ENCODE measurements around the gene NADK.

The NADK gene

DNA sequence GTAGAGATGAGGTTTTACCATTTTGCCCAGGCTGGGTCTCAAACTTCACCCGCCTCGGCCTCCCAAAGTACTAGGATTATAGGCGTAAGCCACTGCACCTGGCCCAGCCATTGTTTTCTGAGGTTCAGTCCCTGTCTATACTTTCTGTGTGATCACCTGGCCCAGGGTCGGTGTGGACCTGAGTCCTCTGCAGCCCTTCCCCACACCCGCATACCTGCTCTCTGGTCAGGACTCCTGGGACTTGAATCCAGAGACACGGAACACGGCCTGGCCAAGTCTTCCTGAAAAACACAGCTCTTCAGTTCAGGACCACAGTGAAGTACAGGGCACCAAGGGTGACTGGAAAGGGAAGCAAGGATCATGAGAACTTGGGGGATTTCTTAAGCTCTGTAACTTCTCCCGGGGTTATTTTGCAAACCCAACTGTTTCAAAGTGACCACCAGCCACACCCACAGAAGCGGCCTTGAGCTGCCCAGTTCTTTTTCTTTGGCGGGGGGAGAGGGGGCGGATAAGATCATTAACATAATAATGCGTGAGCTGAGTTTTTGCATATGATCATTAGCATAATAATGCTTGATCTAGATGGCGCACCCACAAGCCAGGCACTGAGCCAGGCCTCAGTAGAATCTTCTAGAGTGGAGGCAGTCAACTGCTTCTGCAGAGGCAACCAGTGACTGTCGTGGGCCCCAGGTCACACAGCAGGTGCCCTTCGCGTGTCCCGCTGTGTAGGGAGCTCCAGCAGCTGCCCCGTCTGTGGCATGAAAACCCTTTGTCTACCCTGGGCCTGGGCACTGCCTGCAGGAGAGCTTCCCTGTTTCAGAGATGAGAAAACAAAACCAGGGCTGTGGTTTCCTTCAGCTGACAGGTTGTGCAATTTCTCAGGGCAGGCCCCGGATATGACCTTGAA lies 1.7 kb upstream of the NADK start:
- Histone ChIP-seq H4K91ac (ENCODE audit: low read depth, low read length, poor library complexity) (no peak overlapping the region), H3K18ac (ENCODE audit: low read length) (peak overlapping the region; percentile 18), H3K4me3 (ENCODE audit: low read length in 2 of 2) (no peak overlapping the region), H3K14ac (ENCODE audit: low read length) (no peak overlapping the region), H3K36me3 (replicated peaks in 1 of 2; ENCODE audit: control insufficient read depth in 2 of 2, insufficient read depth in 2 of 2, low read length in 2 of 2) (peaks cover 4 to 10% of the 10 kb centered on the region in 2 donors), H2AFZ (ENCODE audit: low read length) (no peak overlapping the region), H3K27ac (replicated peaks; ENCODE audit: low read length) (no peak overlapping the region), H2BK5ac (ENCODE audit: low read length) (peak overlapping the region; percentile 14), H3K4ac (ENCODE audit: low read length) (no peak overlapping the region), H2BK15ac (ENCODE audit: low read length) (no peak overlapping the region), H3K79me1 (ENCODE audit: low read depth, low read length) (peaks cover 3% of the 10 kb centered on the region), H3K9me3 (replicated peaks in 1 of 2; ENCODE audit: control insufficient read depth in 2 of 2, insufficient read depth in 1 of 2, low read depth in 1 of 2, low read length in 2 of 2) (no peaks in the 10 kb centered on the region), H3K27me3 (ENCODE audit: control insufficient read depth in 3 of 3, insufficient read depth in 3 of 3, low read depth in 1 of 3, low read length in 3 of 3) (peaks cover 0 to 10% (median 0%) of the 10 kb centered on the region in 3 experiments), H3K9ac (ENCODE audit: low read depth, low read length, poor library complexity) (no peak overlapping the region), H3K23ac (ENCODE audit: low read depth, low read length, poor library complexity) (peak overlapping the region; percentile 50), H3K4me1 (ENCODE audit: control insufficient read depth in 2 of 2, insufficient read depth in 1 of 2, low read depth in 1 of 2, low read length in 2 of 2) (peaks cover 23 to 25% of the 10 kb centered on the region in 2 donors), H3K4me2 (ENCODE audit: insufficient read depth, low read length, poor library complexity, severe bottlenecking) (no peak overlapping the region), H2BK120ac (ENCODE audit: low read depth, low read length) (no peak overlapping the region), H2AK5ac (ENCODE audit: low read depth, low read length) (peak overlapping the region; percentile 83), H4K8ac (ENCODE audit: low read depth, low read length) (no peak overlapping the region), H2BK12ac (ENCODE audit: low read length) (no peak overlapping the region)
- no peak for DNase-seq (ENCODE audit: low spot score)
- no CpG with 5 or more reads among the region's 19 CpGs for WGBS, 2 donors (ENCODE audit: extremely low coverage in 2 of 2, insufficient read length in 2 of 2, insufficient replicate concordance in 1 of 2)

DNA sequence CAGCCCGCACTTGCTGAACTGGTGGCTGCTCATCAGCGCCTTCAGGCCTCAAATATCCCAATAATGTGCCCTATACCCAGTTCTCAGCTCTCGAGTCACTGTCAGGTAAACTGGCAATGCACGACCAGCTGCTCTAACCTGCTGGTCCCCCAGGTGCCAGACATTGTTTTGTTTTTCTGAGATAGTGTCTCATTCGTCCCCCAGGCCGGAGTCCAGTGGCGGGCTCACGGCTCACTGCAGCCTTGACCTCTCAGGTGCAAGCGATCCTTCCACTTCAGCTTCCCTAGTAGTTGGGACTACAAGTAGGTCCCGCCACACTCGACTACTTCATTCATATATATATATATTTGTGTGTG lies 1.0 kb upstream of the NADK start:
- peaks cover 23 to 25% of the 10 kb centered on the region in 2 donors for H3K4me1 ChIP-seq (ENCODE audit: control insufficient read depth in 2 of 2, insufficient read depth in 1 of 2, low read depth in 1 of 2, low read length in 2 of 2)
- H3K4ac ChIP-seq (ENCODE audit: low read length) = no peak overlapping the region
- H3K18ac ChIP-seq (ENCODE audit: low read length) = peak overlapping the region; percentile 96
- peak overlapping the region; percentile 50 for H3K23ac ChIP-seq (ENCODE audit: low read depth, low read length, poor library complexity)
- no peaks in the 10 kb centered on the region for H3K9me3 ChIP-seq (replicated peaks in 1 of 2; ENCODE audit: control insufficient read depth in 2 of 2, insufficient read depth in 1 of 2, low read depth in 1 of 2, low read length in 2 of 2)
- peaks cover 0 to 7% of the 10 kb centered on the region in 2 donors for H3K36me3 ChIP-seq (replicated peaks in 1 of 2; ENCODE audit: control insufficient read depth in 2 of 2, insufficient read depth in 2 of 2, low read length in 2 of 2)
- peak overlapping the region; percentile 4 for H4K8ac ChIP-seq (ENCODE audit: low read depth, low read length)
- H3K4me2 ChIP-seq (ENCODE audit: insufficient read depth, low read length, poor library complexity, severe bottlenecking) = peak overlapping the region; percentile 91
- no peak overlapping the region for H2BK120ac ChIP-seq (ENCODE audit: low read depth, low read length)
- peaks cover 5% of the 10 kb centered on the region for H3K79me1 ChIP-seq (ENCODE audit: low read depth, low read length)
- H2BK5ac ChIP-seq (ENCODE audit: low read length) = no peak overlapping the region
- H2BK12ac ChIP-seq (ENCODE audit: low read length) = no peak overlapping the region
- WGBS, 2 donors (ENCODE audit: extremely low coverage in 2 of 2, insufficient read length in 2 of 2, insufficient replicate concordance in 1 of 2) = no CpG with 5 or more reads among the region's 11 CpGs
- H2BK15ac ChIP-seq (ENCODE audit: low read length) = peak overlapping the region; percentile 98
- no peak overlapping the region for H3K9ac ChIP-seq (ENCODE audit: low read depth, low read length, poor library complexity)
- no peak overlapping the region for H2AFZ ChIP-seq (ENCODE audit: low read length)
- no peak overlapping the region for H4K91ac ChIP-seq (ENCODE audit: low read depth, low read length, poor library complexity)
- no peak overlapping the region for H3K4me3 ChIP-seq (ENCODE audit: low read length in 2 of 2)
- no peak overlapping the region for H3K14ac ChIP-seq (ENCODE audit: low read length)
- peaks cover 0 to 10% (median 0%) of the 10 kb centered on the region in 3 experiments for H3K27me3 ChIP-seq (ENCODE audit: control insufficient read depth in 3 of 3, insufficient read depth in 3 of 3, low read depth in 1 of 3, low read length in 3 of 3)
- no peak overlapping the region for H3K27ac ChIP-seq (replicated peaks; ENCODE audit: low read length)
- H2AK5ac ChIP-seq (ENCODE audit: low read depth, low read length) = peak overlapping the region; percentile 93
- DNase-seq (ENCODE audit: low spot score) = no peak

DNA sequence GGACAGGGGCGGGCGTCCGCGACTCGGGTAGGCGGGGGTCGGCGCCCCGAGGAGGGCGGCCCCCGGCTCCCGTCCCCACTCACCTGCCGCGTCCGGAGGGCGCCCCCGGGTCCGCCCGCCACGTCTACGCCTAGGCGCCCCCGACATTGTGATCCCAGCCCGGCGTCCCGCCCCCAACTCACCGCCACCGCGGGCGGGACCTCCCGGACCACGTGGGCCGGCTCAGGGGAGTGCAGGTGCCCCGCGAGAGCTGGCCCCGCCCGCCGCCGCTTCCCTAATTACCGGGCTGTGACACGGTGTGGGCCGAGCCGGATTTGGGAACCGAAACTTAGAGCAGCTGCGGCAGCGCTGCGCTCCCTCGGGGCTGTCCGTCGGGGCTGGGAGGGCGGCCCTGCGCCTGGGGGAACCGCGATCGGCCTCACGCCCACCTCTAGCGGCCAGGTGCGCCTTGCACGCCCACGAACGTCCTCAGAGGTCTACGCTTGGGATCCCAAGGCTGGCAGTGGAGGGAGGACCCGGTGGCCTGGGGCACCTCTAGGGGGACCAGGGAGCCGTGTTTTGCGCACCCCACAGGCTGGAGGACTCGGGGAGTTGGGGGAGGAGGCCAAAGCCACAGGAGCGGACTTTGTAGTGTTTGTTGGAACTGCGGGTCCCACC lies 521 bp upstream of the NADK start:
- Histone ChIP-seq H2AK5ac (ENCODE audit: low read depth, low read length) (peak overlapping the region; percentile 93), H3K27me3 (ENCODE audit: control insufficient read depth in 3 of 3, insufficient read depth in 3 of 3, low read depth in 1 of 3, low read length in 3 of 3) (peaks cover 0 to 10% (median 0%) of the 10 kb centered on the region in 3 experiments), H3K36me3 (replicated peaks in 1 of 2; ENCODE audit: control insufficient read depth in 2 of 2, insufficient read depth in 2 of 2, low read length in 2 of 2) (peaks cover 0 to 8% of the 10 kb centered on the region in 2 donors), H3K27ac (replicated peaks; ENCODE audit: low read length) (no peak overlapping the region), H2BK120ac (ENCODE audit: low read depth, low read length) (no peak overlapping the region), H2AFZ (ENCODE audit: low read length) (peak overlapping the region; percentile 88), H2BK15ac (ENCODE audit: low read length) (peak overlapping the region; percentile 98), H3K4me3 (ENCODE audit: low read length in 2 of 2) (peak overlapping the region; percentile 96 to 98), H4K8ac (ENCODE audit: low read depth, low read length) (peak overlapping the region; percentile 31), H3K9ac (ENCODE audit: low read depth, low read length, poor library complexity) (peak overlapping the region; percentile 83), H3K9me3 (replicated peaks in 1 of 2; ENCODE audit: control insufficient read depth in 2 of 2, insufficient read depth in 1 of 2, low read depth in 1 of 2, low read length in 2 of 2) (no peaks in the 10 kb centered on the region), H4K91ac (ENCODE audit: low read depth, low read length, poor library complexity) (no peak overlapping the region), H3K18ac (ENCODE audit: low read length) (peak overlapping the region; percentile 96), H2BK12ac (ENCODE audit: low read length) (no peak overlapping the region), H3K4ac (ENCODE audit: low read length) (no peak overlapping the region), H3K79me1 (ENCODE audit: low read depth, low read length) (peaks cover 6% of the 10 kb centered on the region), H3K4me2 (ENCODE audit: insufficient read depth, low read length, poor library complexity, severe bottlenecking) (peak overlapping the region; percentile 91), H3K23ac (ENCODE audit: low read depth, low read length, poor library complexity) (peak overlapping the region; percentile 50), H2BK5ac (ENCODE audit: low read length) (peak overlapping the region; percentile 27), H3K4me1 (ENCODE audit: control insufficient read depth in 2 of 2, insufficient read depth in 1 of 2, low read depth in 1 of 2, low read length in 2 of 2) (peaks cover 23 to 25% of the 10 kb centered on the region in 2 donors), H3K14ac (ENCODE audit: low read length) (peak overlapping the region; percentile 91)
- DNase-seq (ENCODE audit: low spot score) = peak; percentile 41
- no CpG with 5 or more reads among the region's 68 CpGs for WGBS, 2 donors (ENCODE audit: extremely low coverage in 2 of 2, insufficient read length in 2 of 2, insufficient replicate concordance in 1 of 2)

DNA sequence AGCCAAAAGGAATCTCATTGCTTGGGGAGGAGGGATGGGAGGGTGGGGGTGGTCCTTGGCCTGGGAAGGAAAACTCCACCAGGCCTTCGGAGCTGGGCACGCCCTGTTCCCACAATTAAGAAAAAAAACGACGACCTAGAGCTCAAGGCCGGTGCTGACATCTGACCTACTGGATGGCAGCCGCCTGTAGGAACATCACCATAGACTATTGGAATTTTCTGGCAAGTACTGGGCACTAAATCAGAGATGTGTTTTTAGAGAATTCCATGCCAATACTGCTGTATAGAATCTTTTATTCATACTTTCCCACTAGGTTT lies 729 bp downstream of the NADK start:
- no peak overlapping the region for H2BK15ac ChIP-seq (ENCODE audit: low read length)

More for the DNA sequence above, 729 bp downstream of the NADK start:
- Histone ChIP-seq H2BK120ac (ENCODE audit: low read depth, low read length) (no peak overlapping the region), H3K4me2 (ENCODE audit: insufficient read depth, low read length, poor library complexity, severe bottlenecking) (peak overlapping the region; percentile 91), H3K27ac (replicated peaks; ENCODE audit: low read length) (no peak overlapping the region), H3K18ac (ENCODE audit: low read length) (peak overlapping the region; percentile 68), H4K91ac (ENCODE audit: low read depth, low read length, poor library complexity) (no peak overlapping the region), H2AK5ac (ENCODE audit: low read depth, low read length) (no peak overlapping the region), H3K4me1 (ENCODE audit: control insufficient read depth in 2 of 2, insufficient read depth in 1 of 2, low read depth in 1 of 2, low read length in 2 of 2) (peaks cover 19 to 23% of the 10 kb centered on the region in 2 donors), H3K27me3 (ENCODE audit: control insufficient read depth in 3 of 3, insufficient read depth in 3 of 3, low read depth in 1 of 3, low read length in 3 of 3) (peaks cover 0 to 10% (median 0%) of the 10 kb centered on the region in 3 experiments), H2BK5ac (ENCODE audit: low read length) (no peak overlapping the region), H2AFZ (ENCODE audit: low read length) (peak overlapping the region; percentile 88), H3K36me3 (replicated peaks in 1 of 2; ENCODE audit: control insufficient read depth in 2 of 2, insufficient read depth in 2 of 2, low read length in 2 of 2) (peaks cover 0 to 8% of the 10 kb centered on the region in 2 donors), H3K9me3 (replicated peaks in 1 of 2; ENCODE audit: control insufficient read depth in 2 of 2, insufficient read depth in 1 of 2, low read depth in 1 of 2, low read length in 2 of 2) (no peaks in the 10 kb centered on the region), H3K9ac (ENCODE audit: low read depth, low read length, poor library complexity) (peak overlapping the region; percentile 93), H3K4ac (ENCODE audit: low read length) (no peak overlapping the region), H3K23ac (ENCODE audit: low read depth, low read length, poor library complexity) (no peak overlapping the region), H3K14ac (ENCODE audit: low read length) (no peak overlapping the region), H4K8ac (ENCODE audit: low read depth, low read length) (no peak overlapping the region), H3K4me3 (ENCODE audit: low read length in 2 of 2) (peak overlapping the region; percentile 96 to 98), H2BK12ac (ENCODE audit: low read length) (no peak overlapping the region), H3K79me1 (ENCODE audit: low read depth, low read length) (peaks cover 9% of the 10 kb centered on the region)
- DNase-seq (ENCODE audit: low spot score) = no peak
- WGBS, 2 donors (ENCODE audit: extremely low coverage in 2 of 2, insufficient read length in 2 of 2, insufficient replicate concordance in 1 of 2) = no CpG with 5 or more reads among the region's 6 CpGs

All from neuronal stem cell (in vitro differentiated cells).